Activated T-helper 1 cell treated with anti-CD3 and anti-CD28 coated beads, Interleukin-12 subunit alpha, Interleukin-12 subunit beta, Interleukin-2, Interleukin-4 antibody, amounts not matched to agents 30 ng/mL and 10 ng/mL and 1 ng/mL, durations not matched to agents 14 hours and 24 hours and 36 hours (primary cell): ENCODE measurements around the gene NCAPG. TPM values are rescaled to one million over a fixed set of nuclear protein-coding genes. Genes with fewer than 3 reads are reported as not detected.
"Not testable (repeated sequence)": the region's sequence is repeated elsewhere in the genome, so short reads cannot be mapped to it uniquely, and the experiment has no call there.

Experiments
- DNase-seq: peaks from one replicate; pipeline ENCODE4 v3.0.0; 2021; ENCODE audit warnings: low spot score
- H3K27ac Mint-ChIP-seq: one replicate; pipeline ENCODE4 v1.8.0; 2021; ENCODE audit warnings: mild to moderate bottlenecking, mixed read lengths
- H3K27me3 Mint-ChIP-seq: one replicate; pipeline ENCODE4 v1.8.0; 2022; ENCODE audit warnings: mild to moderate bottlenecking, moderate library complexity, mixed read lengths; ENCODE audit not compliant: insufficient read depth
- H3K36me3 Mint-ChIP-seq: one replicate; pipeline ENCODE4 v1.8.0; 2021; ENCODE audit warnings: low read depth, mixed read lengths
- H3K4me1 Mint-ChIP-seq: one replicate; pipeline ENCODE4 v1.8.0; 2021; ENCODE audit warnings: low read depth, mixed read lengths
- H3K4me3 Mint-ChIP-seq: one replicate; pipeline ENCODE4 v1.8.0; 2021; ENCODE audit warnings: mild to moderate bottlenecking, moderate library complexity, mixed read lengths
- H3K9me3 Mint-ChIP-seq: one replicate; pipeline ENCODE4 v1.8.0; 2021; ENCODE audit warnings: mixed read lengths
- intact Hi-C: fragments of 100-400 bp; cut with micrococcal nuclease; formaldehyde crosslinking; loops from one replicate; pipeline ENCODE4 v1.15.1; 2024
- total RNA-seq: library from RNA; stranded (reverse); gene quantifications from 2 replicates; pipeline ENCODE4 v1.2.3, GENCODE V29; 2022

Gene NCAPG
- total RNA-seq, 1 donor from 2014 or later: 43.7 TPM

- no peak for DNase-seq
These were observed 1.1 kb upstream of the NCAPG start for GRCh38 chr4:17809667-17810066.

GRCh38 chr4:17811078-17811603 lies 362 bp downstream of the NCAPG start:
- Mint-ChIP-seq H3K36me3 (peaks cover 26% of the 10 kb centered on the region), H3K4me1 (peaks cover 72% of the 10 kb centered on the region), H3K4me3 (peak overlapping the region; percentile 97), H3K9me3 (no peaks in the 10 kb centered on the region), H3K27ac (peak overlapping the region; percentile 95), H3K27me3 (no peaks in the 10 kb centered on the region)
- no peak for DNase-seq
- intact Hi-C loops: loop anchor here (2.0 to 10.0 kb wide), 4 partner anchors 246 to 1586 kb away; partner anchors contain the start of genes QDPR and TAPT1

More at GRCh38 chr4:17809667-17810066, 1.1 kb upstream of the NCAPG start:
- Mint-ChIP-seq H3K9me3 (no peaks in the 10 kb centered on the region), H3K4me3 (peak overlapping the region; percentile 88), H3K27me3 (no peaks in the 10 kb centered on the region), H3K4me1 (peaks cover 74% of the 10 kb centered on the region), H3K36me3 (peaks cover 27% of the 10 kb centered on the region), H3K27ac (peak overlapping the region; percentile 95)
- intact Hi-C loops: loop anchor here (1.0 to 10.0 kb wide), 12 partner anchors 9 to 1585 kb away; partner anchors contain the start of genes LAP3, MED28, QDPR and TAPT1

- H3K9me3 Mint-ChIP-seq: no peaks in the 10 kb centered on the region
- H3K36me3 Mint-ChIP-seq: peaks cover 28% of the 10 kb centered on the region
- intact Hi-C loops: loop anchor here (5.0 to 10.0 kb wide), 2 partner anchors 475 to 1587 kb away; partner anchors contain the start of gene TAPT1
- peak overlapping the region; percentile 95 for H3K27ac Mint-ChIP-seq
- no peaks in the 10 kb centered on the region for H3K27me3 Mint-ChIP-seq
- H3K4me3 Mint-ChIP-seq: peak overlapping the region; percentile 97
- H3K4me1 Mint-ChIP-seq: peaks cover 69% of the 10 kb centered on the region
- DNase-seq: no peak
These were observed 1.3 kb downstream of the NCAPG start for GRCh38 chr4:17812125-17812524.

GRCh38 chr4:17812801-17813200 lies 2.0 kb downstream of the NCAPG start:
- no peak overlapping the region for H3K27ac Mint-ChIP-seq
- H3K27me3 Mint-ChIP-seq: no peaks in the 10 kb centered on the region
- peaks cover 28% of the 10 kb centered on the region for H3K36me3 Mint-ChIP-seq
- H3K9me3 Mint-ChIP-seq: no peaks in the 10 kb centered on the region
- H3K4me3 Mint-ChIP-seq: peak overlapping the region; percentile 97
- intact Hi-C loops: loop anchor here (5.0 to 10.0 kb wide), 2 partner anchors 476 to 1588 kb away; partner anchors contain the start of gene TAPT1
- peaks cover 69% of the 10 kb centered on the region for H3K4me1 Mint-ChIP-seq
- no peak for DNase-seq

- H3K4me3 Mint-ChIP-seq: no peak overlapping the region
- no peaks in the 10 kb centered on the region for H3K9me3 Mint-ChIP-seq
- peaks cover 65% of the 10 kb centered on the region for H3K4me1 Mint-ChIP-seq
- H3K36me3 Mint-ChIP-seq: peaks cover 30% of the 10 kb centered on the region
- no peak for DNase-seq
- intact Hi-C loops: loop anchor here (5.0 to 10.0 kb wide), 2 partner anchors 477 to 1589 kb away; partner anchors contain the start of gene TAPT1
- no peaks in the 10 kb centered on the region for H3K27me3 Mint-ChIP-seq
- no peak overlapping the region for H3K27ac Mint-ChIP-seq
These were observed 3.4 kb downstream of the NCAPG start for GRCh38 chr4:17814140-17814539.

GRCh38 chr4:17816142-17816541 lies 5.4 kb downstream of the NCAPG start:
- H3K9me3 Mint-ChIP-seq: no peaks in the 10 kb centered on the region
- no peak for DNase-seq
- H3K27ac Mint-ChIP-seq: peak overlapping the region; percentile 22
- intact Hi-C loops: loop anchor here (10.0 kb wide), 1 partner anchor 1591 kb away; the partner anchor contains the start of gene TAPT1
- peaks cover 26% of the 10 kb centered on the region for H3K36me3 Mint-ChIP-seq
- H3K4me3 Mint-ChIP-seq: no peak overlapping the region
- peaks cover 64% of the 10 kb centered on the region for H3K4me1 Mint-ChIP-seq
- no peaks in the 10 kb centered on the region for H3K27me3 Mint-ChIP-seq

GRCh38 chr4:17817027-17817426 lies 6.2 kb downstream of the NCAPG start:
- DNase-seq: no peak
- H3K27me3 Mint-ChIP-seq: no peaks in the 10 kb centered on the region
- intact Hi-C loops: loop anchor here (1.0 to 10.0 kb wide), 3 partner anchors 550 to 1592 kb away; partner anchors contain the start of gene TAPT1
- peaks cover 27% of the 10 kb centered on the region for H3K36me3 Mint-ChIP-seq
- no peaks in the 10 kb centered on the region for H3K9me3 Mint-ChIP-seq
- peak overlapping the region; percentile 63 for H3K27ac Mint-ChIP-seq
- H3K4me1 Mint-ChIP-seq: peaks cover 66% of the 10 kb centered on the region
- H3K4me3 Mint-ChIP-seq: peak overlapping the region; percentile 51

- Mint-ChIP-seq H3K4me1 (peaks cover 47% of the 10 kb centered on the region), H3K9me3 (peaks cover 6% of the 10 kb centered on the region), H3K36me3 (peaks cover 46% of the 10 kb centered on the region), H3K27me3 (no peaks in the 10 kb centered on the region), H3K27ac (peak overlapping the region; percentile 57), H3K4me3 (peak overlapping the region; percentile 6)
- DNase-seq: no peak
- intact Hi-C loops: no loop called here
These were observed 13.3 kb downstream of the NCAPG start for GRCh38 chr4:17823871-17824669.

- intact Hi-C loops: no loop called here
- no peaks in the 10 kb centered on the region for H3K9me3 Mint-ChIP-seq
- H3K27me3 Mint-ChIP-seq: no peaks in the 10 kb centered on the region
- no peak overlapping the region for H3K27ac Mint-ChIP-seq
- DNase-seq: no peak
- peaks cover 47% of the 10 kb centered on the region for H3K36me3 Mint-ChIP-seq
- no peak overlapping the region for H3K4me3 Mint-ChIP-seq
- no peaks in the 10 kb centered on the region for H3K4me1 Mint-ChIP-seq
These were observed 35.5 kb downstream of the NCAPG start for GRCh38 chr4:17846266-17846665.

- intact Hi-C loops, H3K27me3 Mint-ChIP-seq, H3K27ac Mint-ChIP-seq, H3K4me3 Mint-ChIP-seq, H3K4me1 Mint-ChIP-seq, DNase-seq, H3K9me3 Mint-ChIP-seq: not testable (repeated sequence)
- H3K36me3 Mint-ChIP-seq: peaks cover 16% of the 10 kb centered on the region
These were observed 39.5 kb downstream of the NCAPG start for GRCh38 chr4:17850295-17850694.

GRCh38 chr4:17851959-17852358 lies 41.2 kb downstream of the NCAPG start:
- H3K27ac Mint-ChIP-seq: no peak overlapping the region
- intact Hi-C loops: no loop called here
- H3K36me3 Mint-ChIP-seq: peaks cover 3% of the 10 kb centered on the region
- H3K9me3 Mint-ChIP-seq: no peaks in the 10 kb centered on the region
- no peak for DNase-seq
- H3K4me1 Mint-ChIP-seq: no peaks in the 10 kb centered on the region
- no peaks in the 10 kb centered on the region for H3K27me3 Mint-ChIP-seq
- H3K4me3 Mint-ChIP-seq: no peak overlapping the region

GRCh38 chr4:17854036-17854435 lies 43.3 kb downstream of the NCAPG start:
- no peak overlapping the region for H3K27ac Mint-ChIP-seq
- intact Hi-C loops: no loop called here
- no peak for DNase-seq

More at GRCh38 chr4:17854036-17854435, 43.3 kb downstream of the NCAPG start:
- H3K9me3 Mint-ChIP-seq: peaks cover 4% of the 10 kb centered on the region
- no peaks in the 10 kb centered on the region for H3K36me3 Mint-ChIP-seq
- H3K4me1 Mint-ChIP-seq: no peaks in the 10 kb centered on the region
- no peak overlapping the region for H3K4me3 Mint-ChIP-seq
- peaks cover 2% of the 10 kb centered on the region for H3K27me3 Mint-ChIP-seq
